Kasumi-1 (cell line): Measurements from ENCODE around the gene GRB10.
A peak's percentile ranks its signal among the peaks of the same experiment; 100 is the strongest.

Source experiments
- DNase-seq, 2 experiments: peaks; one replicate each; lab custom pipeline; 2025; lab: John Stamatoyannopoulos, UW

Gene GRB10

DNA sequence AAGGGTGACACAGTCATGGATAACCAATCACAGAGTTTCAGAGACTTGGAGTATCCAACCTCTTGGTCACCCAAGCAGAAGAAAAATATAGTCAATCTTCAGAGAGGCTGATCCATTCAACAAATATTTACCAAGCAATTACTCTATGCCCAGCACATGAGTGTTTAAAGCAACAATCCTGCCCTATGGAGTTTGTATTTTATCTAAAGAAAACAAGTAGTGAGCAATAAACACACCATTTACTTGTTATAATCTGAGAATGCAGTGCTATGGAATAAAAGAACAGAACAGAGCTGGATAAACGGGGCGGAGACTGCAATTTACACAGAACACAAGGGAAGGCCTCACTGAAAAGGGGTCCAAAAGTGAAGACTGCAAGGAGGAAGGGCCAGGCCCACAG is 63.8 kb downstream of the GRB10 start:
- no peak for DNase-seq

DNA sequence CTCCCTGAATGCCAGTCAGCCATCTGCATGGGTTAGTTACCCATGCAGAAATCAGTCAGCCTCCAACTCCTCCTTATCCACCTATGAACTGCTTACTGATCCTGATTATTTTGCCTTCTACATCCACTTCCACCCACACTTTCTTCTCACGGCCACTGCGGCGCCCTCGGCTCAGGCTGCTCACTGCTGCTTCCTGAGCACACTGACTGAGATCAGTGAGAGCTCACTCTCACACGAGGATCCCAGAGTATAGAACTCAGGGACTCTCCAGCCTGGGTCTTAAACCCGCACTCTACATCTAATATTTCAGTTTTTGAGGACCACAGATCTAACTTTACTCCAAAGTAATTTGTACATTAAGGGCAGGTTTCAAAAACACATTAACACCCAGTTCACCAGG is 64.4 kb downstream of the GRB10 start:
- no peak for DNase-seq

DNA sequence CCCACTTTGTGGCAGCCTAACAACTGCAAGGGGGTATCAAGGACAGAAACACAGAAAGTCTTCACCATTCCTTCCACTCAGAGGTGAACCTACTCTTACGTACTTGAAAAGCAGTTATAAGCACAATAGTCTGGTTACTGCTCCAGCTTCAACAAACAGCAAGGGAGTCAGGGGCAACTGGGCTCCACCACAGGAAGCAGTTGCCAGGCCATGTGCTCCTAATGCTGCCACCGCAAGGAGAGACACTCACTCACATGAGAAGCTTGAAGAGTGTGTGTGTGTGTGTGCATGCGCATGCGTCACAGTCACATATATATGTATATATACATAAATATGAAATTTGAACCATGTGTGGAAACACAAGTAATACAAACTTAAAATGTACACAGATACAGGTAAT is 65.5 kb downstream of the GRB10 start:
- DNase-seq = no peak

DNA sequence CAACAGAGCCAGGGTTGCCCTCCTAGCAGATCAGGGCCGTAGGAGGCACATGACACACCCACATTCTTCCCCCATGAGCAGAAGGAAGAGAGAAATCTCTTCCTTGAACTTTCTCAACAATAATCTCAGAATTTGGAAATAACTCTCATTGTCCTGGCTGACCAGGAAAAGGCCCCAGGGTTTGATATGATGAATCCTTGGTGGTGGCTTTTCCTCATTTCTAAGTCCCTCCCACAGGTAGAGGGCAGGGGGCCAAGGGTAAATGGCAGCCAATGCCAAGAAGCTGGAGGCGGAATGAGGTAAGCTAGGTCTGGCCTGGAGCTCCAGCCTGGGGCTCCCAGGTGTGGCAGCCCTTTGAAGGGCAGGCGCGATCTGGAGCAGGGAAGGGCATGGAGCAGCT is 67.8 kb downstream of the GRB10 start:
- DNase-seq = no peak

DNA sequence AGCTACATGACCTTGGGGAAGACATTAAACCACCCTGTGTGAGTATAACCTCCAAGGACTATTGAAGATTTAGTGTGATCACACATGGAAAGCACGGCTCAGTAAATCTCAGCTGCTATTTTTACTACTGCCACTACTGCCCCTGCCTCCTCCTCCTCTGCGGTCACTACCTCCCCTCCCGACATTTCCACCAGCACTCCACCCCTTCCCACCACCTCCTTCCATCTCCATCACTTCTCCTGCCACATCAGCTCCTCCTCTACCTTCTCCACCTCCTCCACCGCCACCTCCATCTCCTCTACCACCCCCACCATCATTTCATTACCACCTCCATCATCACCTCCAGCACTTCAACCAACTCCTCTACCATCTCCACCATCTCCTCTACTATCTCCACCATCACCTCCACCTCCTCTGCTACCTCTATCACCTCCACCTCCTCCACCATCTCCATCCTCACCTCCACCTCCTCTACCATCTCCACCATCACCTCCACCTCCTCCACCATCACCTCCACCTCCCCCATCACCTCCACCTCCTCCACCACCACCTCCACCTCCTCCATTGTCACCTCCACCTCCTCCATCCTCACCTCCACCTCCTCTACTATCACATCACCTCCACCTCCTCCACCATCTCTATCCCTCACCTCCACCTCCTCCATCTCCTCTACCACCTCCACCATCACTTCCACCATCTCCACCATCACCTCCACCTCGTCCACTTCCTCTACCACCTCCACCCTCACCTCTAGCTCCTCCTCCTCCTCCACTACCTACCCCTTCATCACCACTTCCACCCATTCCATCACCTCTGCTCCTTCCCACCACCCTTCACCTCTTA is 69.4 kb downstream of the GRB10 start:
- DNase-seq = no peak

DNA sequence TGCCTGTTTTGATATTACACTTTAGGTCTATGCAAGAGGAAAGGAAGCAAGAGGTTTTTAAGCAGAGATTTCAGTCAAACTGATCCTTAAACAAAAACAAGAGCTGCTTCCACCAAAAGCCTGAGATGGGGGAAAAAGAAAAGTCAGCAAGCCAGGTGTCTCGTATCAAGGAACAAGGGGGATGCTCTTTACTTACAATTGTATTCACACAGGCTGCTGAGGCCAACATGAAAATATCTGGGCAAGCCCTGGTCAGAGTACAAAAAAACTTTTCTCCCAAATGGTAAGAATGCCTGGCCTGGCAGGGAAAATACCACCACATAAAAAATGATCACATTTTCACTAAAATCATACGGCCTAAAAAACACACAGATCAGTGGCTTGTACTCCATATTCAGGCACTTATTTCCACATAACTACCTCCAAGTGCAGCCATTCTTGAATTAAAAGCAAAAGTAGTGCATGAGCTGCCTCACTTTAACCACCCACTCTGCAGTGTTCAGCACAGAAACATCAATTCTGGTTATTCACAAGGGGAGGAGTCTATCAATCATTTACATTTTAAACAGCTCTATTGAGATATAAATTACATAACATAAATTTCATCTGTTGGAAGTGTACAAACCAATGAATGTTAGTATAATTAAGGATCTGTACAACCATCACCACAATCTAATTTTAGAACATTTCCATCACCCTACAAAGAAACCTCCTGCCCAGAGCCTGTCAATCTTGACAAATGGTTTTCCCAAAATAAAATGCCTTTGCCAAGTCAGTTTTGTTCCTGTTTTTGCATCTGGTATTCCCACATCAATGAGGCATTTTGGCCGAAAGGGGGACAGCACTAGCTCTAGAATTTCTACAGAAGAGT is 70.2 kb downstream of the GRB10 start:
- DNase-seq = no peak

DNA sequence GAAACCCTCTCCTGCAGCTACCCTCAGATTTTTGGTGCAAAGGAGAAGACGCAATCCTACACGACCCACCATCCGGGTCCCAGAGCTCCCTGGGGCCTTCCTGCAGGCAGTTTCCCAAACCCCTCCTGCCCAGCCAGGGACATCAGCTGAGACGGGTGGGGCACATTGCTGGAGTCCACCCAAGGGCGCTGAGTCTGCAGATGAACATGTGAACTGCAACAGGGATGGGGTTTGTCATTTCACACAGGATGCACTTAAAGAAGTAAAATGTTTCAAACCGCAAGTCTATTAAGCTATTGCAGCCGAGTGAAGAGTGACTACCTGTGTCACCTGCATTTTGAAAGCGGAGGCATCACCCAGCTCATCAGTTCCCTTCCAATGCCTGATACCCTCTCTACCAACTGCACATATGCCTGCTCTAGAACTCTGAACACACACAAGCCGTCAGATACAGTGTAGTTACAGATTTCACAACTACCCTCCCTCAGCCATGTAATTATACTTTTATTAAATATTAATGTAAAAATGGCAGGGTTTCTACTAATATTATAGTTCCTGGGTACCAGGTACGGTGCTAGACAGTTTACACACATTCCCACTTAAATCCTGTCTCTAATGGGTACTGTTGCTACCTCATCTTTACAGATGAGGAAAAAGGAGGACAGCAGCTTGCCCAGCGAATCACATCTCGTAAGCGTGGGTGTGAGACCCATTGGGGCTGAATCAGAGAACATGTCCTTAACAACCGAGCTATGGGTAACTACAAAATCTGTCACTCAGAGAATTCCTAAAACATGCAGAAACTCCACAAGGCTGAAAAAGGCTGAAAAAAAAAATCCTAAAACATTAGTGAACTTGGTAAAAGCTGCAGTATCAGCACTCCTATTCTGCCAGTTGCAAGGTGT is 71.2 kb downstream of the GRB10 start:
- no peak for DNase-seq

DNA sequence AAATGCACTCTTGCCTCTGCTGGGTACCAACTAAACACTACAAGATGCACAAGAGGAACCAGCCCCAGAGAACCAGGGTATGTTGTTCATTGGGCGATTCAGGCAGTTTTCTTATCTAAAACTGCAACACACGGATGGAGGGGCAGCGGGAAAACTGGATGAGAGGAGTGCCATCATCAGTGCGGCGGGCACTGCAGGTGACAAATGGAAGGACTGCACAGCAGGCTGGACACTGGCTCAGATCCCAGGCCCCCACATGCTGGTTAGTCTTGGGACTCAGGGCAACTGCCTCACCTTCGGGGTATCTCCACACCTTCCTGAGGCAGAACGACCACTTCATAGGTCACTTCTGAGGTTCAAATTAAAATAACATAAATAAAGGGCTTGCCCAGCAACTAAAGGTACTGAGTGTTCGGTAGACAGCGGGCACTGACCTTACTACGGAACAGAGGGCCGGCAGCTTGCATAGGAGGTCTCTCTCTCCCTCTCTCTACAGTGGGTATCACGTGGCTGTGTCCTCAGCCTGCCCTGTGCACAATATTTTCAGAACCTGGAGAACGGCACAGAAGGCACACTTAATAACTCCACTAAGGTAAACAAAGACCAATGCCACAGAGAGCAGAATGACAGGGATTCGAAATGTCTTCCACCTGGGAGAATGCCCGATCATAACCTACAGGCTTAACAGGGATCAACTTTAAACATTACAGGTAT is 72.1 kb downstream of the GRB10 start:
- DNase-seq = no peak

DNA sequence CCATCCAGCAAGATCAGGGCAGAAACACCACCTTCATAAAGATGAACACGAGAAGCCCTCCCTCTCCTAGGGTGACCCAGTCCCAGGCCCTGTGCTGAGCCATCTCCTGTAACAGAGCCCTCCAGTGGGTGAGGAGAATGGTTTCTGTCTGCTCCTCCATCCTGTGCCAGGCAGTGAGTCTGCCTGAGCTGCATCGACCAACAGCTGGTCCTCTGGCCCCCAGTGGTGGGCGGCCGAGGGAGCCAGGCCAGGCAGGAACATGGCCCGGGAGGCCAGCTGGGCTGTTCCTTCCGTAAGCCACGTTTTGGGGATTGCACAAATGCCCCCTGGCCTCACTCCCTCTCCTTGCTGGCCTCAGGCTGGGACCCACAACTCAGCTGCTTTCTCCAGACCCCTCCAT is 73.5 kb downstream of the GRB10 start:
- no peak for DNase-seq

DNA sequence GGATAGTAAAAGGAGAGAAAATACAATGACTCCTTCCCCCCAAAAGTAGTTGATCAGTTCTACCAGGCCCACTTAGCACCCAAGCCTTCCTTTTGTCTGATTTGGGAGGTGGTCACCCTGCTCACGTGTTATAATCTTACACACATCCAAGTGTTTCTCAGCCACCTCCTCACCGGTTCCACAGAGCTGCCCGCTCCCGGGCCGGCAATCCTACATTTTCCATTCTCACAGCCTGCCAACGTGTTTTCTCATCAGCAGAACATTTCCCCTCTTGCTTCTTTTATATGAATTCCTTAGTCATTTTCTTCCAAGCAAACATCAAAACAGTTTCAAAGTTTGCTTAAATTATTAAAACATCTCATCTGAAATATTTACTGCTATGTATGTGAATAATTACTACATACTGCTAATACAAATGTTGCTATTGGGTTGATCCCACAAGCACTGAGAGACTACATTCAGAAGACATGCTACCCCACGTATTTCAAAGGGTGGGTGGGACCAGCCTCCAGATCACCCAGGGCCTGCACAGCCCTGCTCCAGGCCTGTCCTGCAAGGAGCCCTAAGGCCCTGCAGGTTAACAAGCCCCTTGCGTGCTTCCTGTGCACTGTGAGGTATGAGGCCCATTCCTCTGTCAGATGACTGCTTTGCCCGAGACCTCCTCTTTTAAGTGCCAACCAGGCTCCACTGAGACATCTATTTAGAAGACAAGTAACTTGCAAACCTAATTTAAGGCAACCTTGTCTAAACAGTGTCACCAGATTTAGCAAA is 75.3 kb downstream of the GRB10 start:
- DNase-seq = no peak

DNA sequence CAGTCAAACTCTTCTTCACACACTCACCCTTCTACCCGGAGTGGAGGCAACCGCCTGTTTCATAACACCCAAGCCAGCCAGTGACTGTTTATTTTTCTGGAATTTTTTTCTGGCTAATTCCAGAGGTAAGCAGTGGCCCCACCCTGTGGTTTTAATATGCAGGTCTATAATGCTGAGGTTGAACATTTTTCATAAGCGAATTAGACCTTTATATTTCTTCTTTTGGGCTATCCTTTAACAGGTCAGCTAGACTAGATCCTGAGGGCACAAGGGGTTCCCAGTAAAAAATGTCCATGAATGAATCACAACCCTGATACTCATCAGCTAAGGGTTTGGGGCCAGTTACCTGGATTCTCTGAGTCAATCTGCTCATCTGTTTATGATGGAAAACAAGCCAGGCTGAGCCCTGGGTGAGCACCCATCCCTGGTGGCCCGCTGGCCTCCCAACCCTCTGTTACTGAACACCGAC is 76.2 kb downstream of the GRB10 start:
- no peak for DNase-seq

DNA sequence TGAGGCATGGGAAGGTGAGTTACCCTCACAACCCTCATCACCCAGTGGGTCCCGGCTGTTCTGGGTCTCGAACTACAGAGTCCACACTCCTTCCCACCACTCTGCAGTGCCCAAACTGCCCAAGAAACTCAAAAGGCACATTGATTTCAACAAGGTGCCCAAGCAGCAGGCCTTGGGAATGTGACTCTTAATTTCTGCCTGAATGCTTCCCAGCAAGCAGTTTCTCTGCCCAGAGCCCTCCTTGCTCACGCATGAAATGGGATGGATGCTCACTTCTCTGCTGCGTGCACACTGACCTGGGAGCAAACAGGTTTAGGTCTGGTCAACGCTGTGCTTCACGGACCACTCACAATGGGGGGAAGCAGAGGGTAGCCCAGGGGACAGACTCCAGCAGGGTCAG is 77.9 kb downstream of the GRB10 start:
- no peak for DNase-seq

DNA sequence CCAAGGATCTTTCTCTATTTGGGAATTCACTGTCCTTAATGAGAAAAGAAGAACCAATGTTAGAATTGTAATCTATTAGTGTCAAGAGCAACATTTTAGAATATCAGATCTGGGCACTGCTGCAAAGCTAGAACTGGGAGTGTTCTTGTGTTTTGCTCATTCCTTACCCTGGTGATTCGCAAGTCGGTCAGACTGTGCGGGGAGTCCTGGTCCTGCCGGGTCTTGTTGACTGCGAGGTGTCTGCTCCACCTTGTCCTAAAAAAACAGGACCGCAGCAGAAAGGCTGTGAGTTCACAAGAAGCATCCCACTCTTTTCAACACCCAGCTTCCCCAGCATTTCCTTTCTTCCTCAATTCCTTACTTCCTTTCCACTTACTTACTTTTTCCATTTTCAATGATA is 79.0 kb downstream of the GRB10 start:
- DNase-seq = no peak

DNA sequence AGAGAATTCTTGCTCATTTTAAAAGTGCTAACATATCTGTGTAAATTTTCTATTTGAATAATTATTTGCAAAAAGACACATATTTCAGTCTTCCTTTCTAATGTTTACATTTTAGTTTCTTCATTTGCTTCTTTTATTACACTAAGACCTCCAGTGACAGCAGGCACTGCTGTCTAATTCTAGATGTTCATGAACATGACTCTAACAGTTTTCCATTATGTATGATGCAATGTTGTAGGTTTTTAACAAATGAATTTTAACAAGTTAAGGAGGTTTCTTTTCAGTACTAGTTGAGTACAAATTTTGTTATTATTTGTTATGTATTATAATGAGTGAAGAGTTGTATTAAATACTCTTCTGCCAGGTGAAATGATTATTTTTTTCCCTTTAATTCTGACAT is 83.6 kb downstream of the GRB10 start:
- DNase-seq = no peak

DNA sequence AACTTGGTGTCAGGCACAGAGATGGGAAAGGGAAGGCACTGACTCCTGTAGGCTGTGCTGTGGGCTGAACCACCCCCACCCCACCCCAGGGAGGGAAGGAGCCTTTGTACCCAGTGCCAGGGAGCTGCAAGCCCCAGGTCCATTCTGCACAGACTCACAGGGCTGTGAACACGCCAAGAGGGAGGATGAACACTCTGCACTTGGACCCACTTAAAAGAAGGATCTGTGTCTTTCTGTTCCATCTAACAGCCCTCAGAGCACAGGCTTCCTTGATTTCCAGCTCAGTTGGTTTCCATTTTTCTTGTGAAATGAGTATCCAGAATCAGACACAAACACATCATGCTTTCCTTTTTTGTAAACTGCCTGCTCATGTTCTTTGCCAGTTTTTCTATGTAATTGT is 84.9 kb downstream of the GRB10 start:
- no peak for DNase-seq

DNA sequence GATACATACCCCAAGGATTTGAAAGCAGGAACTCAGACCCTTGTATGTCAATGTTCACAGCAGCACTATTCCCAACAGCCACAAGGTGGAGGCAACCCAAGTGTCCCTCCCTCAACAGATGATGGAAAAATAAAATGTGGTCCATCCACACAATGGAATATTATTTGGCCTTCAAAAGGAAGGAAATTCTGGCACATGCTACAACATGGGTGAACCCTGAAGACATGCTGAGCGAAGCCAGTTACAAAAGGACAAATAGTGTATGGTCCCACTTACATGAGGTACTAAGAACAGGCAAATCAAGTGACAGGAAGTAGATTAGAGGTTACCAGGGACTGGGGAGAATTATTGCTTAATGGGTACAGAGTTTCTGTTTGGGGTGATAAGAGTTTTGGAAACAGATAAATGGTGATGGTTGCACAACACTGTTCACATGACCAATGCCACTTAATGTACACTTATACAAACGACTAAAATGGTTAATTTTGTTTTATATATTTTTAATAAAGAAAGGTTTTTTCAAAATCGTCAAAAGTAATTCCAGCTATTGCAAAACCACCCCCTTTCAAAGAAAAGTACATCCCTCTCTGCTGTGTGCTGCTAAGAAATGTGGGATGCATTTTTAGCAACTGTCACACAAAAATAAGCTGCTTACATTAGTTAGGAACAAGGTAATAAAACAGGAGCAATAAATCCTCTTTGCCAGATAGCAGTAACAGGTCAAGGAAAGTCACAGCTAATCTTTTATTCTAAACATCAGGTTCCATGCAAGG is 85.7 kb downstream of the GRB10 start:
- peak in 1 of 2 experiments; percentile 46 for DNase-seq

DNA sequence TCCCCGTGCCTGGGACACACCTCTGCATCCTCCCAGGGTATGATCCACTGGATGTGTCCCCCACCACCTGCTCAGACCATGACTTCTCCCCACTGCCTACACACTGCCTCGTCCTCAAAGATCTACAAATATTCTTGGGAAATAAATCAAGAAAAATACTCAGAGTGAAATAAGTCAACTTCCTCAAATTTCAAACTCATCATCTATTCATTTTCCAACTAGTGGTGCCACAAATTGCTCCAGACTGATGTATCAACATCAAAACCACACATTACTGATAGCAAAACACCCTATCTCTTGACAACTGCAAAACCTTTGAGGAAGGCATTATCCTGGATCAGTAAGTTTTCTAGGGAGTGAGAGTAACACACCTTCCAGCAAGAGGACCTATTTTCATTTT is 87.7 kb downstream of the GRB10 start:
- no peak for DNase-seq

DNA sequence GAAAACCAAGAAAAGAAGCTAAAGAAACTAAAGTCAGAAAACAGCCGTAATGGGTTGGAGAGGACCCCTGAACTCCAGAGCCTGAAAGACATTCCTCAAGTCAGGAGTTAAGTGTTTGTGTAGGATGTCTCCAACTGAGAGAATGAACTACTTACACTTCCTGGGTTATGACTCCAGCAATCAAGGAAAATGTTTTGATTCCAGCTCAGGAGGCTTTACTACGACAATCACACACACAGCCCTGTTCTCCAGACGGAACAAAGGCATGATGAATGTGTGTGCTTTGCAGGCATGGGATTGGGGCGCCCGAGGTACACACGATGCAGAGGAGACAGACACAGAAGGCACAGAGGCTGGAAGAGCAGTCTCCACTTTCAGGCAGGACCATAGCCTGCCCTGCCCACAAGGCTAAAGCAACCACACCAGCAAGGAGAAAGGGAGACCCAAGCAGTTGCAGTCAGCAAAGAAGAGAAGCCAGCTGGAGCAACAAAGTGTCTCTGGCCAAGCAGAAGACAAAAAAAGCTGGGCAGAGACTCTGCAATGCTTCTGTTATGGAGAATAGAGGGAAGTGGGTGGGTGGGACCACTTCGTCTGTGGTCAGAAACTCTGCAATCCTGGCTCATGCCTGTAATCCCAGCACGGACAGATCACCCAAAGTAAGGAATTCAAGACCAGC is 89.1 kb downstream of the GRB10 start:
- no peak for DNase-seq

DNA sequence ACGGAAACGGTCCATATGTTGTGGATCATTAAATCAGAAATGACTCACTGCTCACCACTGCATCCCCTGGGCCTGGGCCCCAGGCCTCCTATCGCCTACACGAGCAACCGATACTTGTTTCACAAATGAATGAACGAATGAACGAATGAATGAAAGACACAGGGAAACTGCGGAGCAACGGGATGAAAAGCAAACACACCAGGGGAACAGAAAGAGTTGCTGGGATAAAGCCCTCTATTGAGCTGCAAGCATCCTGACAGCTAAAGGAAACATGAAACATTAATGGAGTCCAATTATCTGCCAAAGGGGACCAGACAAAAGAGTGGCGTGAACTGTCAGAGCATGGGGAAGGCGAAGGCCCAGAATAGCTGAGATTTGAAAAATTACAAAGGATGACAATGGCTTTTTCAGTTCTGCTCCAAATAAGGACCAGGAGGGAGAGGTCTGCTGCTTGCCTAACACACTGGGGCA is 92.1 kb downstream of the GRB10 start:
- no peak for DNase-seq
